ENCODE results near the gene LGALS12. TPM values are rescaled to one million over a fixed set of nuclear protein-coding genes. Genes with fewer than 3 reads are reported as not detected.

The LGALS12 gene
- total and polyA plus RNA-seq, 2 of the 13 experiments (the other 11 are each of a cell fraction or from before 2014, with no cell fraction given): not detected

GRCh38 chr11:63553759-63554158, 47.9 kb downstream of the LGALS12 start (continued):
- TF ChIP-seq MXD3 (CRISPR knock-in tag; IDR thresholded peaks at IDR 0.05) (no peak), HOXD1 (CRISPR knock-in tag; IDR thresholded peaks at IDR 0.05) (no peak), ZNF570 (CRISPR knock-in tag; IDR thresholded peaks at IDR 0.05; ENCODE audit: borderline replicate concordance) (no peak), XRCC5 (optimal IDR thresholded peaks at IDR 0.05; ENCODE audit: low read length) (no peak), HNRNPUL1 (IDR thresholded peaks at IDR 0.05; ENCODE audit: low read depth, low read length) (no peak), NR2F1 (CRISPR knock-in tag; IDR thresholded peaks at IDR 0.05) (no peak), ZNF569 (CRISPR knock-in tag; IDR thresholded peaks at IDR 0.05; ENCODE audit: borderline replicate concordance) (no peak)

GRCh38 chr11:63554877-63555223, 49.0 kb downstream of the LGALS12 start:
- Histone ChIP-seq H4K20me1 (ENCODE audit: insufficient read depth, low read length) (no peaks in the 10 kb centered on the region), H3K9me3 (ENCODE audit: low read length) (no peaks in the 10 kb centered on the region), H3K4me3 (replicated peaks in 1 of 3; ENCODE audit: insufficient read depth in 1 of 3, low read depth in 2 of 3, low read length in 3 of 3) (no peak overlapping the region), H3K36me3 (replicated peaks in 1 of 2; ENCODE audit: control insufficient read depth in 1 of 2, insufficient read depth in 2 of 2, low read length in 2 of 2) (no peaks in the 10 kb centered on the region), H3K79me2 (ENCODE audit: insufficient read depth, low read length) (no peaks in the 10 kb centered on the region), H3K4me1 (ENCODE audit: insufficient read depth, low read length) (peaks cover 8% of the 10 kb centered on the region; the same call in 1 of the 2 replicates), H3K9ac (ENCODE audit: insufficient read depth, low read depth, low read length) (no peak overlapping the region), H3K27ac (ENCODE audit: extremely low read length, insufficient read depth, low read length) (no peak overlapping the region), H3K4me2 (ENCODE audit: low read depth, low read length) (no peak overlapping the region), H2AFZ (ENCODE audit: low read length) (no peak overlapping the region), H3K27me3 (ENCODE audit: control insufficient read depth in 1 of 2, insufficient read depth in 2 of 2, low read length in 2 of 2) (peaks cover 0 to 5% of the 10 kb centered on the region in 2 experiments; a peak in 2 of 5 replicates)
- POLR2A ChIA-PET: no interaction called here
- CTCF ChIA-PET (ENCODE audit: low intra/inter-chr PET ratio, low total read pairs): no interaction called here
- ATAC-seq: no peak
- 26% methylated on average over 4 of the region's 4 CpGs for WGBS (ENCODE audit: low lambda C conversion rate)
- BruUV-seq (replicated peaks): no TSS peak
- FAIRE-seq: no peak
- intact Hi-C loops (cut with micrococcal nuclease; ENCODE audit: unreplicated experiment) (no loop called here), in situ Hi-C loops (cut with HindIII; ENCODE audit: extremely low pct_ligation_motif_present, low pct_unique_long_range_greater_than_20kb) (no loop called here)
- no peak for DNase-seq (ENCODE audit: low spot score)
- no peak for TF ChIP-seq GRHL1 (CRISPR knock-in tag; conservative IDR thresholded peaks at IDR 0.05)
- TF ChIP-seq ZNF180 (CRISPR knock-in tag; IDR thresholded peaks at IDR 0.05; ENCODE audit: borderline replicate concordance, low read depth): no peak
- no peak for TF ChIP-seq JARID2 (CRISPR knock-in tag; IDR thresholded peaks at IDR 0.05; ENCODE audit: insufficient replicate concordance)
- TF ChIP-seq HHEX (CRISPR knock-in tag; IDR thresholded peaks at IDR 0.05): no peak
